Posterior cingulate gyrus (tissue), 11 donors: ENCODE data around the gene KDM4C.

Experiments
- DNase-seq, 10 donors: peaks; one replicate each; pipeline versions ENCODE4 v3.0.0 to v3.0.0-alpha.2; 2020 to 2021; ENCODE audit warnings: mixed read lengths in 3 of 10
- intact Hi-C: fragments of 100-400 bp; cut with DNase I; formaldehyde crosslinking; loops from one replicate; pipeline ENCODE4 v1.15.1; 2023

KDM4C gene

DNA sequence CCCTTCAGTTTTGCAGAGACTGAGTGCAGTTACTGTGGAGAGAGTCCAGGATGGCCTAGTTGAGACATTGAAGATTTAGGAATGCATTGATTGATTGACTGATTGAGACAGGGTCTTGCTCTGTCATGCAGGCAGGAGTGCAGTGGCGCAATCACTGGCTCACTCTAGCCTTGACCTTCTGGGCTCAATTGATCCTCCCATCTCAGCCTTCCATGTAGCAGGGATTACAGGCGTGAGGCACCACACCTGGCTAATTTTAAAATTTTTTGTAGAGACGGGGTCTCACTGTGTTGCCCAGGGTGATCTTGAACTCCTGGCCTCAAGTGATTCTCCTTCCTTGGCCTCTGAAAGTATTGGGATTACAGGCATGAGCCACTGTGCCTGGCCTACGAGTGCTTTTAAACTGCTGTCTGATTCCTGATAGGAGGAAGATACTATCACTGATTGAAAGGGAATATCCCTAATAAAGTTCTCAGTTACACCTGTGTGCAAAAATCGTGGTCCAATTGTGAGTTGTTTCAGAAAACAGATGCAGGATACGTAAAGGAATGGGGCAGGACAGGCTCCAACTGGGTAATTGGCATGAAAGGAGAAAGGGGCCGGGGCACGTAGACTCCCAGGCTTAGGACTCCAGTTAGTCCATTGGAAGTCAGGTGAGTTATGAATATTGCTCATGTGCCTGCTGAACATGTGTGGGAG, 87.5 kb downstream of the KDM4C start:
- DNase-seq = no peak
- intact Hi-C loops = no loop called here

DNA sequence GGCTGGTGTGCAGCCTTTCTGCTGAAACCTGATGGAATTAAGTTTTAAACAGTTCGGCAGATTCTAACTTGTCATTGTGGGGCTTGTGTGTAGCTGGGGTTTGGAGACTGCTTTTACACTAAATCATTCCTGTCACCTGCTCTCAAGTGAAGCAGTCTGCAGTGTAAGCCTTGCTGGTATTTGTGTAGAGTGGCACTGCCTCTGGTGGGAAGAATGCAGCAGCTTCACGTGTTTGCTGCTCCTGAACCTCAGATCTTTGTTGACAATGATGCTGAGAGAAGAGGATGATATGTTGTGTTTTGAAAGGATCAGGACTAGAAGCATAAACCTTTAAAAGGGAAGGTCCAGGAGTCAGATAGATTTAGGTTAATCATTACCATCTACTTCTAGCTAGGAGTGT, 88.1 kb downstream of the KDM4C start:
- intact Hi-C loops = no loop called here
- no peak for DNase-seq

DNA sequence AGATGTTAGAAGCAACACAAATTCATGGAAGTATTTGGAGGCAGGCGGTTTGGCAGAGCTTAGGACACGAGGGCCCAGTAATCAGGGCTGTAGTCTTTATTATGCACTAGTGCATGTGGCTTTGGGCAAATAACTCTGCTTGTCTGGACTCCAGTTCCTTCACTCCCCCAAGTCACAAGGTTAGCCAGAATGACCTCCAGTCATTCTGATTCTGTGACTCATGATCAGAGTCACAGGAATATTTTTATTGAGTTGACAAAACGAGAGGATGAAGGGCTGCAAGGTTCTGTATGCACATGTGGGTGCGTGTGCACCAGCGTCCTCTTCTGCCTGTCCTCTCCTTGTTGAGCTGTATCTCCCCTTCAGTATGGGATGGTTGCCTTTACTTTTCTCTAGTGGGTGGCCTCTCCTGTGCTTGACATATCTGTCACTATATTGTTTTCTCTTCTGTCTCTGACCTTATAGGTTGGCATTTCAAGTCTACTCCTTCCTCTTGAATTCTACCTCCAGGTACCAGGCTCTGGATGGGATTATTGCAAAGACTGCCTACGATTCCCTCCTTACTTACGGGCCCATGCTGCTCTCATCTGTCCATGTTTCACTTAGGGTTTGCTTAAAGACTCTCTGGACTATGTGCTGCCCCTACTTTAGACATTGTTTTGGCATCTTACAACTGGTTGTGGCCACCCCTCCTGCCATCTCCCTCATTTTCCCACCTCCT, 94.6 kb downstream of the KDM4C start:
- DNase-seq = no peak
- intact Hi-C loops = no loop called here

DNA sequence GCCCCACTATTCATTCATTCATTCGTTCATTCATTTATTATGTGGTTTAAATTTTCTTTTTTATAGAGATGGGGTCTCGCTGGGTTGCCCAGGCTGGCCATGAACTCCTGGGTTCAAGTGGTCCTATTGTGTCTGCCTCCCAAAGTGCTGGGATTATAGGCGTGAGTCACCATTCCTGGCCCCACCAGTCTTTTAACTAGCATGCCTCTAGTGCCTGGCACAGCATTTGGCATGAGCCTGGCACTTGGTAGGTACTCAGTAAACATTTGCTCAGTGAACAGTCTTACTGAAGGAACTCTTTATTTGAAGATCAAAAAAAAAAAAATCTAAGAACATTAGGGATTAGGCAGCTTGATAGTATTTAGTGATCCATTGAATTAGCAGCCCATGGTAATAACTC, 98.1 kb downstream of the KDM4C start:
- intact Hi-C loops = no loop called here
- no peak for DNase-seq

DNA sequence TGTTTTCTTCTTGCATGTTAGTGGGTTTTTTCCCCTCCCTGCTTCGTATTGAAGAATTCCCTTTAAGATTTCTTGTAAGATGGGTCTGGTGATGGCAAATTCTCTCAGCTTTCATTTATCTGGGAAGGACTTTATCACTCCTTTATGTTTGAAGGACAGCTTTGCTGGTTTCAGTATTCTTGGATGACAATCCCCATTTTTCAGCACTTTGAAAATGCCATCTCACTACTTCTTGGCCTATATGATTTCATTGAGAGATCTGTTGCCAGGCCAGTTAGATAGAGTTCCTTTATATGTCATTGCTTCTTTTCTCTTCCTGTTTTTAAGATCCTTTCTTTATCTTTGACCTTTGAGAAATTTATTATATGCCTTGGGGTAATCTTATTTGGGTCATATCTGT, 106.3 kb downstream of the KDM4C start:
- intact Hi-C loops = no loop called here
- DNase-seq = no peak

DNA sequence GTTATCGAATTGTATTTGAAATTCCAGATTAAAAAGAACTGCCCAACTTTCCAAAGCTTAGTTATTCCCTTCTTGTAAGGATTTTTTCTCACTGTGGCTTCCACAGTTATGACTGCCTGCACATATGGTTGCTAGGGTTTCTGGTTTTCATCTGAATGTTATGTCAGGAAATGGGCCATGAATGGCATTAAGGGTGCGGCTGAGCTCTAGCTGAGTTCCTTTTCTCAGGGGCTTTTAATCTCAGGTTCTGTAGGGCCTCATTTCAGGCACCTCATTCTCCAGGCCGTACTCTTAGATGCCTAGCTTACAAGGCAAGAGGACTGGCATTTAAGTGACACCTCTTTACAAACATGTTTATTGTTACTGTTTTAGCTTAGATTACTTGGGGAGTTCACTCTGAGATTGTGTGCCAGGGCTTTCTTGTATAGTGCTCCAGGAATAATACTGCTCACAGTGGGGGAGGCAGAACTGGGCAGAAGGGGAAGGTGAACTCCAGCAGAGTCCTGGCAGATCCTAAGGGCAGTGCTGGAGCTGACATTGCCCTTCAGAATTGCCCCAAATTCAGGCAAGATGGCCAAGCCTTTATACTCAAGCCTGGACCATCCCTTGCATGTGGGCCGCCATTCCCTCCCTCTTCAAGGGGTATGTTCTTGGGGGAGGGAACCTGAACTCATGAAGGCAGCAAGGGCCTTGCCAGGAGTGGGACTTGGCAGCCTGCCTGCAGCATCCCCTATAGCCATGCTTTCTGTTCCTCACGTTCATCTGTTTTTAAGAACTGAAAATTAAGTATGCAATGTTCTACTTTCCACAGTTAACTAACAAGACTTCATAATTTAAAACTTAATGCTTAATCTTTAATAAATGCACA, 111.5 kb downstream of the KDM4C start:
- intact Hi-C loops = no loop called here
- DNase-seq = peak in 1 of 10 donors; percentile 57

DNA sequence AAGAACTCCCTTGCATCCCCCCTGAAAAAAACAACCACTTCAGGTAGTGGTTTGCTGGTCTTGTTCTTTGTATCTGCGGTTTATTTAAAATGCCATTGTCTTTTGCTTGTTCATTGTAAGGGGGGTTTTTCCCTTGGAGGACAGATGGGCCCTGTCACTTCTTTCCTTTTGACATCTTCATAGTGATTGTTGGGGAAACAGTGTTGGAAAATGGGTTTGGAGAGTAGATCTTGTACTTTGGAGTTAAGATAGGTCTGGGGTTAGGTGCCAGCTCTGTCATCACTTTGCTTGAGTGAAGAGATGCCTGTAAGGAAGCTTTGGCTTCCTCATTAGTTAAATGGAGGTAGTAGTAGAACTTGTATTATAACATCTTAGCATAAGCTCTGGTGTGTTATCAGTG, 112.4 kb downstream of the KDM4C start:
- intact Hi-C loops = no loop called here
- DNase-seq = no peak

DNA sequence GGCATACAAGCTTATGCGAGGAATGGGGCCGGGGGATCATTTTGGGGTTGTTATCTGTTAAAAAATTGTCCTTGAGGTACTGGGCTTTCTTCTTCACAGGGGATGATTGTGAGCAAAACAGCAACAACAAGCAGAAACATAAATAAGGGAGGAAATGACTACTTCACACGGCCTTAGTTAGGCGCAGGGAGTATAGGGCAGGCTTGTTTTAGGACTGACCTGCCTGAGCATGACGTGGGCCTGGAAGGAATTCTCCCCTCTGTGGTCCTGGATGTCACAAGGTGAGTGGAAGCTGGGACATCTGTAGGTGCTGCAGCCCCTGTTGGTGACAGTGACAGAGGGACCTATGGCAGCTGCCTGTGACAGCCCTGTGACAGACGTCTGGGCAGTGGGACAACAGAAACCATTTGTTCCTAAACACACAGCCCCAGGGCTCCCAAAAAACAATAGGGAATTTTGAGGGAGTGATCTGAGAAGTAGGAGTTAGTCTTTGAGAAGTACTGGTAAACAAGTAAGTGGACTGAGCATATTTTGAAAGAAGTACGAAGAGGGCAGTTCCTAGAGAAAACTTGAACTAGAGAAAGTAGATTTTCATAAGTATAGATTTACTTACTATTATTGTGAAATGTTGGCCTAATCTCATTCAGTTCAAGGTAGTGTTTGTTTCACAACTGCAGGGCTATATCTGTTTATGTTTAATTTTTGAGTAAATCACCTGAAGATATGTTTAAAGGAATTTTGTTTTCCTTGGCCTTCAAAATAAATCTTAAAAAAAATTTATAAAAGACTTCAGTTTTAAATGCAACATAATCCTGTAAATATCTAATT, 113.1 kb downstream of the KDM4C start:
- DNase-seq = no peak
- intact Hi-C loops = no loop called here

DNA sequence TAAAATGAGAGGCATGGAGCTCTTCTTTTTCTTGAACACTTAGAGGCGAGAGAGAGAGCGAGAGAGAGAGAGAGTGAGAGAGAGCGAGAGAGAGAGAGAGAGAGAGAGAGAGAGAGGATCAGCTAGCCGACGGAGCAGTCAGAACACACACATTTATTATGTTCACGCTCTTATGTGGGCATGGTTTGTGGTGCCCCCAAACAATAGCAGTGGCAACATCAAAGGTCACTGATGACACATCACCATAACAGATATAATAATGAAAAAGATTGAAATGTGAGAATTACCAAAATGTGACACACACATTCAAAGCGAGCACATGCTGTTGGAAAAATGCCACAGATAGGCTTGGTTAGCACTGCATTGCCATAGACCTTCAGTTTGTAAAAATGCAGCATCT, 116.1 kb downstream of the KDM4C start:
- intact Hi-C loops = no loop called here
- DNase-seq = no peak

DNA sequence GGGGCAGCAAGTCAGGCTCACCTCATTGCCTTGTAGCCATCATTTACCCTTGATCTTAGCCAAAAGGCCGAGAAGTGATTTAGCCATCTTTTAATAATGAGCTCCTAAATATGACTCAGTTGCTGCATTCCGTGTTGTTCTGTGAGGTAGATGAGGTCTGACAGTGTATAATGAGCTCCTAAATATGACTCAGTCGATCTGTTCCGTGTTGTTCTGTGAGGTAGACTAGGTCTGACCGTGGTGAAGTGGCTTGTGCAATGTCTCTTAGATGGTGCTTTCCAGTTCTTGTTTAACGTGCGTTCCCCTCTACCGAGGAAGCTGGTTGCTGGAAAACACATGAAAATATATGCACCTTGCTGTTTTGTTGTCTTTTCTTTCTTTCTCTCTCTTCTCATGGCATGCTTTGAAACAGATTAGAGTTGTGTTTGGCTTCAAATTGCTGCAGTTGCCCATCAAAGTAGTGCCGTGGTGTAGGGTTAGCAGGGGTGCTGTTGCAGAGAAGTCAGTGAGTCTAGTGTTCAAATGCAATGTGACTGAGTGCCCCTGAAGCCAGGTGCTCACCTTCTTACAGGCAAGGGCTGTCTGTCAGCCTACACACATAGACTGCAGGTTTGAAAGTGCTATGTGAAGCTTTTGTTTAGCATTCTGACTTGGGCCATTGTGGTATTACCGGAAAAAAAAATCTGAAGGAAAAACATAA, 118.6 kb downstream of the KDM4C start:
- DNase-seq = no peak
- intact Hi-C loops = no loop called here

DNA sequence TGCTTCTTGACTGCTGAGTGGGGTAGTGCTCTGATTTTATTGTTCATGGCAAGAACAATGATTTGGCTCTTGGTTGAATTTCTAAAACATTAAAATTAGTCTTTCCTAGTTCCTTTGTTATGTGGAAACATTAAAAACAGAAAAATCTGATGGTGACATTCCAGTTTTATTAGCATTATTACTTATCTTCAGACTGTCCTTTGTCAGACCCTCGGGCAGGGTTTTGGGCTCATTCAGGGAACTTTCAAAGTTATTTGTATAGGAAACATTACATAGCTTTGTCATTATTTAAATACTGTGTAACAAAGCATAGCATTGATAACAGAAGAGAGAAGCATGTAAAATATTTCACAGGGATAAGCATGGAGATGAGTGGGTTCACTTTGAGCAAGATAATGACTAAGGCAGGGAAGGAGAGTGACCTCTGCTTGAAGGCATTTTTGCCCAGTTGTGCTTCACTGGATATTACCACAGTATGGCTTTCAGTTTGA, 119.9 kb downstream of the KDM4C start:
- DNase-seq = no peak
- intact Hi-C loops = no loop called here

DNA sequence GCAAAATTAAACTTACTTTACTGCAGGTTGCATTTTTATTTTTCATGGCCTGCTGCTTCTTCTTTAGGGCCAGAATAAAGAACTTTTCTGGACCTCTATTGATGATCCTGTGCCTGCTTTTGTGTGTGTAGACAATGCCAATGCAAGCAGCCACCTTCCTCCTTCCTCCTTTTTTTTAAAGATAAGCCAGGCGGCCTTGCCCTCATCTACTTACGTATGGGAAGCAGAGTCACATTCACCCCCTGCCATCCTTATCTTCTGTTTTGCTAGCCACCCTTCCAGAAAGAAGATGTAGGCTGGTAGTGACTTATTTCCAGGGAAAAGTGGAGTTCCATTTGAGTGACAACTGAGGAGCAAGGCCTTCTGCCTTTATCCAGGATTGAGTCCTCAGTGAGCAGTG, 122.9 kb downstream of the KDM4C start:
- DNase-seq = no peak
- intact Hi-C loops = no loop called here

DNA sequence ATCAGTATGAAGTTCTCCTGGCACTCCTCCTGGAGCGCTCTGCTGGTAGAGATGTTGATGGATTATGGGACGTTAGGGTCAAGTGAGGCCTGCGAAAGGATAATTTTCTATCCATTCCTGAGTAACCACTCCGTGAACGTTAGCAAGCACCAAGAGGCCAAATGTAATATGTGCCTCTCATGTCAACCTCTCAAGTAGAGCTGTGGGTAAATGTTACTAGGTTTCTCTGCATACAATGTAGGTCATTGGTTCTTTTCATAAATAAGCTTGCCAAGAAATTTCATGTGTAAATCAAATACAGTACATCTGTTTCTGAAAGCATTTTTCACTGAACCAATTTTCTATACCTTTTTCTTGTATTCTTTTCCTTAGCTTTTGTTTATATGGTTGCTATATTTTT, 126.3 kb downstream of the KDM4C start:
- DNase-seq = no peak
- intact Hi-C loops = no loop called here

DNA sequence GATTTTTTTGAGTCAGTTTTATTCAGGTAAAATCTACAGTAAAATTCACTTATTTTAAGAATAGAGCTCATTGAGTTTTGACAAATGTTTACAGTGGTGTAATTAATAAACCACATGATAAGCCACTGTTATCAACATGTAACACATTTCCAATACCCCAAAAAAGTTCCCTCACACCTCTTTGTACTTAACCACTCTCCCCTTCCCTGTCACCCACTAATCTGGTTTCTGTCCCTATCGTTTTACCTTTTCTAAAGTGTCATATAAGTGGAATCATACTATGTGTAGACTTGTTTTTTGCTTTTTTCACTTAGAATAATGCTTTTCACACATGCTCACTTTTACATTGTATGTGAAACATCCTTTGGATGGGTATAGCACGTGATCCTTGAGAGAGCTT, 127.2 kb downstream of the KDM4C start:
- intact Hi-C loops = no loop called here
- DNase-seq = no peak

DNA sequence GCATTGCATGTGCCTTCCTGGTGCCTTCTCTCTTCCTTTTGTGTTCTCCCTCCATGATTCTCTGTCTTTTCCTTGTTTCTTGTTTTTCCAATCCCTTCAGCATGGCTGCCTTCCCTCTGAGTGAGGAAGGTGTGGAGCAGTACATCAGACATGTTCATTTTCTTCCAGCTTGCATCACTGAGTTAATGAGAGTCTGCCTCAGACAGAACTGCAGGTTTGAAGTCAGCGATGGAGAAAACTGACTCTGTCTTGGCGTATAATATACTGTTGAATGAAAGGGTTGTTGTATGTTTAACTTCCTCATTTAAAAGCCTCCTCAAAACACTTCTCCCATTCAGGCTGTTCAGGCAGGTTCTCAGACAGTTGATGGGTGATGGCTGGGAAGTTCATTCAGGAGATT, 129.3 kb downstream of the KDM4C start:
- intact Hi-C loops = no loop called here
- no peak for DNase-seq

DNA sequence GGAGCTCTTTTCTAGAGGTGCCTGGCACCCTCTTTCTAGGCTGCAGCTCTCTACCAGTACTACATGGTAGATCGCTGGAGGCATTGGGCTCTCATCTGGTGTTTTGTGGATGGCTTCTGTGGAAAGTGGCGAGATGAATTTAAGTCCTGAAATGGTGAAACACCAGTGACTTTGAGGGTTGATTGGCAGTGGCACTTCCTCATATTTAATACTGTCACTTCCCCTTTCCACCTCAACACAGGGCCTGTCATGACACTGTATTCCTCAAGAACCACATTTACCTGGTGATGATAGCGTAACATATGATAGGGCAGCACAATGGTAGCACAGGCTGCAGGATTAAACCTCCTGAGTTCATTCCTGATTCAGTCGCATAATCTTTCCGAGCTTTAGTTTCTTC, 132.1 kb downstream of the KDM4C start:
- peak in 1 of 10 donors; percentile 29 for DNase-seq
- intact Hi-C loops = no loop called here

DNA sequence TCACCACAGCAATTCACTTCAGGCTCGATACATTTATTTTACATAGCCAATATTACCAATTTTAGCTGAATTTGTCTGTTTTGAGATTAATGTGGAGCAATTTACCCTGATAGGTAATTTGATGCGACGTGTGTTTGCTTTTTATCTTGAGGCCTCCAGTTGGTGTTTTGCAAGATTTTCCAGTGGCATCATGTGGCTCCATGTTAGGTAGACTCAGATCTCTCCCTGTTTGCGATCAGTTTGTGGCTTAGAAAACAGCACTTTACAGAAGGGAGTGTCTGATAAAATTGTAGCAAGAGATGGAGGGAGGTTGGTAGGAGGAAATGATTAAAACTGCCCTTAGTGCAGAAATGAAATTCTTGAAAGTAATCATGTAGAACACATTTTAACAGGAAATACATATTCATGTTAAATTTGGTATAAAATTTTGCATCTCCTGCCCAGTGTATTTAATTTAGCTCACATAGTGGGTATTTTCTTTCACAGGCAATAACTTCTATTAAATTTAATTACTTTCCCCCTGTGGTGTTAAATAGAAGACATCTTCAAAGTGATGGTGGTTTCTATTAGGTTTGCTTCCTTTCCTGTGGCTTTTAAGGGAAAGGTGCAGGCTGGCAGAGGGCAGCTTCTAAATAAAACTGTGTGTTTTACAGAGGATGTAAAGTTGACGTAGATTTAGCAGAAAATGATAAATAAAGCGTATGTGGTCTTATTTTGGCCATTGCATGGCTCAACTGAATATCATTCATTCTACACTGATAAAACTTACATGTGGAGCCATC, 135.8 kb downstream of the KDM4C start:
- intact Hi-C loops = no loop called here
- no peak for DNase-seq

DNA sequence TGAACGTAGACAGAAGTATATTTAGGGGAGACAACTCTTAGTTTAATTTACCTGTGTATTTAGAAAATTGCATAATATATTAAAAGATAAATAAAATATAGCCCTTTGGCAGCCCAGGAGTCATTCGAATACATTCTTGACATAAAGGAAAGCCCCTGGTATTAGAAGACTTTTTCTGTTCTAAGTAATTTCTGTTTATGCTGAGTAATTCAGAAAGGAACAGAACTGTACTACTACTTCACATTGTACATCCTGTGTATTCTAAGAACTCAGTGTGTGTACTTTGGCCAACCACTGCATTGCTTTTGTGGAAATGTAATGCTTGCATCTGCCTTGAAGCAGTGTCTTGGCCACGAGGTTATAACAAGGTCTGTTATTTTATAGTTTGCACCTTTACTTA, 136.4 kb downstream of the KDM4C start:
- DNase-seq = no peak

DNA sequence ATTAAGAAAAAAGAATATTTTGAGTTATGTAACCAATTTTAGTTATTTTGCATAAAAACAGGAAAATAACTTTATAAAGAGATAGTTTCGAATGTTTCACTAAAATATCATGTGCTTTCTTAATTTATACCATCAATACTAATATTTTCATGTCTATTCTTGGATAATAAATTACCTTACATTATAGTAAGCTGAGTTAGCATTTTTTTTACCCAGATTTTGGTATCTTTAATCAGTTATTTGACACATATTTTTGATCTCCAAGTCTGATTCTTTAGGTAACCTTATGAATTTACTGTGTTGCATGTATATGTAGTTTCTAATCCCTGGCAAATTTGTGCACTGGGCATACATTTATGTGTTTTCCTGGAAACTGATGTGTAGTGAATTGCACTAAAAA, 138.0 kb downstream of the KDM4C start:
- intact Hi-C loops = no loop called here
- DNase-seq = no peak

More for the DNA sequence above, 136.4 kb downstream of the KDM4C start:
- intact Hi-C loops = no loop called here
